Measurements from ENCODE around the gene TDRD9. TPM values are rescaled to one million over a fixed set of nuclear protein-coding genes. Genes with fewer than 3 reads are reported as not detected.

Gene TDRD9
- total and polyA plus RNA-seq, 2 experiments from 2014 or later = 0.24 TPM; not detected in 1

GRCh38 chr14:104073764-104074163 is 145.5 kb downstream of the TDRD9 start:
- Histone ChIP-seq H3K4me2 (no peak overlapping the region), H3K36me3 (ENCODE audit: insufficient read depth) (no peaks in the 10 kb centered on the region), H3K79me2 (replicated peaks; ENCODE audit: insufficient read depth) (no peaks in the 10 kb centered on the region), H4K20me1 (replicated peaks; ENCODE audit: insufficient read depth) (no peaks in the 10 kb centered on the region), H3F3A (replicated peaks; ENCODE audit: low read depth) (no peaks in the 10 kb centered on the region), H3K27ac (ENCODE audit: low read depth) (no peak overlapping the region), H3K9me2 (ENCODE audit: insufficient read depth) (peaks cover 9% of the 10 kb centered on the region), H2AFZ (no peak overlapping the region), H3K4me3 (no peak overlapping the region), H3K27me3 (ENCODE audit: insufficient read depth) (no peaks in the 10 kb centered on the region), H3K4me1 (ENCODE audit: insufficient read depth) (no peaks in the 10 kb centered on the region)
- no peak overlapping the region for H3K4me3 Mint-ChIP-seq
- H3K36me3 Mint-ChIP-seq (ENCODE audit: low read depth) = no peaks in the 10 kb centered on the region; the same call in 2 of the 3 replicates
- peaks cover 18% of the 10 kb centered on the region for H3K9me3 Mint-ChIP-seq
- H3K27ac Mint-ChIP-seq = no peak overlapping the region
- DNase-seq (ENCODE audit: low spot score) = no peak
- no peak for ATAC-seq
- TF ChIP-seq CREB1 (CRISPR knock-in tag; IDR thresholded peaks at IDR 0.05; ENCODE audit: low read depth) = no peak
- no peak for TF ChIP-seq ZNF462 (CRISPR knock-in tag; IDR thresholded peaks at IDR 0.05)
- no peak for TF ChIP-seq EZH2 (IDR thresholded peaks at IDR 0.05; ENCODE audit: low read depth, unreplicated experiment)
- no peak for TF ChIP-seq POLR2AphosphoS5 (IDR thresholded peaks at IDR 0.05; ENCODE audit: low read depth)
- no peak for TF ChIP-seq JUNB (IDR thresholded peaks at IDR 0.05; ENCODE audit: unreplicated experiment)
- TF ChIP-seq NANOG (IDR thresholded peaks at IDR 0.05; ENCODE audit: borderline replicate concordance) = no peak
- TF ChIP-seq STAT1 (IDR thresholded peaks at IDR 0.05; ENCODE audit: unreplicated experiment) = no peak
- TF ChIP-seq, protein P1, sequence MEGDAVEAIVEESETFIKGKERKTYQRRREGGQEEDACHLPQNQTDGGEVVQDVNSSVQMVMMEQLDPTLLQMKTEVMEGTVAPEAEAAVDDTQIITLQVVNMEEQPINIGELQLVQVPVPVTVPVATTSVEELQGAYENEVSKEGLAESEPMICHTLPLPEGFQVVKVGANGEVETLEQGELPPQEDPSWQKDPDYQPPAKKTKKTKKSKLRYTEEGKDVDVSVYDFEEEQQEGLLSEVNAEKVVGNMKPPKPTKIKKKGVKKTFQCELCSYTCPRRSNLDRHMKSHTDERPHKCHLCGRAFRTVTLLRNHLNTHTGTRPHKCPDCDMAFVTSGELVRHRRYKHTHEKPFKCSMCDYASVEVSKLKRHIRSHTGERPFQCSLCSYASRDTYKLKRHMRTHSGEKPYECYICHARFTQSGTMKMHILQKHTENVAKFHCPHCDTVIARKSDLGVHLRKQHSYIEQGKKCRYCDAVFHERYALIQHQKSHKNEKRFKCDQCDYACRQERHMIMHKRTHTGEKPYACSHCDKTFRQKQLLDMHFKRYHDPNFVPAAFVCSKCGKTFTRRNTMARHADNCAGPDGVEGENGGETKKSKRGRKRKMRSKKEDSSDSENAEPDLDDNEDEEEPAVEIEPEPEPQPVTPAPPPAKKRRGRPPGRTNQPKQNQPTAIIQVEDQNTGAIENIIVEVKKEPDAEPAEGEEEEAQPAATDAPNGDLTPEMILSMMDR (conservative IDR thresholded peaks at IDR 0.05; ENCODE audit: low read depth in 2 of 2) = no peak
- TF ChIP-seq ETS1 (IDR thresholded peaks at IDR 0.05) = no peak
- no peak for TF ChIP-seq EZH2phosphoT487 (IDR thresholded peaks at IDR 0.05; ENCODE audit: unreplicated experiment)
- no peak for TF ChIP-seq ZNF114 (CRISPR knock-in tag; IDR thresholded peaks at IDR 0.05)
- TF ChIP-seq, protein P2, sequence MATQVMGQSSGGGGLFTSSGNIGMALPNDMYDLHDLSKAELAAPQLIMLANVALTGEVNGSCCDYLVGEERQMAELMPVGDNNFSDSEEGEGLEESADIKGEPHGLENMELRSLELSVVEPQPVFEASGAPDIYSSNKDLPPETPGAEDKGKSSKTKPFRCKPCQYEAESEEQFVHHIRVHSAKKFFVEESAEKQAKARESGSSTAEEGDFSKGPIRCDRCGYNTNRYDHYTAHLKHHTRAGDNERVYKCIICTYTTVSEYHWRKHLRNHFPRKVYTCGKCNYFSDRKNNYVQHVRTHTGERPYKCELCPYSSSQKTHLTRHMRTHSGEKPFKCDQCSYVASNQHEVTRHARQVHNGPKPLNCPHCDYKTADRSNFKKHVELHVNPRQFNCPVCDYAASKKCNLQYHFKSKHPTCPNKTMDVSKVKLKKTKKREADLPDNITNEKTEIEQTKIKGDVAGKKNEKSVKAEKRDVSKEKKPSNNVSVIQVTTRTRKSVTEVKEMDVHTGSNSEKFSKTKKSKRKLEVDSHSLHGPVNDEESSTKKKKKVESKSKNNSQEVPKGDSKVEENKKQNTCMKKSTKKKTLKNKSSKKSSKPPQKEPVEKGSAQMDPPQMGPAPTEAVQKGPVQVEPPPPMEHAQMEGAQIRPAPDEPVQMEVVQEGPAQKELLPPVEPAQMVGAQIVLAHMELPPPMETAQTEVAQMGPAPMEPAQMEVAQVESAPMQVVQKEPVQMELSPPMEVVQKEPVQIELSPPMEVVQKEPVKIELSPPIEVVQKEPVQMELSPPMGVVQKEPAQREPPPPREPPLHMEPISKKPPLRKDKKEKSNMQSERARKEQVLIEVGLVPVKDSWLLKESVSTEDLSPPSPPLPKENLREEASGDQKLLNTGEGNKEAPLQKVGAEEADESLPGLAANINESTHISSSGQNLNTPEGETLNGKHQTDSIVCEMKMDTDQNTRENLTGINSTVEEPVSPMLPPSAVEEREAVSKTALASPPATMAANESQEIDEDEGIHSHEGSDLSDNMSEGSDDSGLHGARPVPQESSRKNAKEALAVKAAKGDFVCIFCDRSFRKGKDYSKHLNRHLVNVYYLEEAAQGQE (IDR thresholded peaks at IDR 0.05; ENCODE audit: unreplicated experiment) = no peak
- TF ChIP-seq ZNF331 (CRISPR knock-in tag; IDR thresholded peaks at IDR 0.05; ENCODE audit: low read depth) = no peak
- H3K27me3 Mint-ChIP-seq (ENCODE audit: insufficient read depth, low read depth, poor library complexity) = no peaks in the 10 kb centered on the region
- peaks cover 4% of the 10 kb centered on the region; the same call in 2 of the 3 replicates for H3K4me1 Mint-ChIP-seq

All from GM23338 (cell line).